Measurements from ENCODE around the gene MKKS.

- TF ChIP-seq, protein P1, sequence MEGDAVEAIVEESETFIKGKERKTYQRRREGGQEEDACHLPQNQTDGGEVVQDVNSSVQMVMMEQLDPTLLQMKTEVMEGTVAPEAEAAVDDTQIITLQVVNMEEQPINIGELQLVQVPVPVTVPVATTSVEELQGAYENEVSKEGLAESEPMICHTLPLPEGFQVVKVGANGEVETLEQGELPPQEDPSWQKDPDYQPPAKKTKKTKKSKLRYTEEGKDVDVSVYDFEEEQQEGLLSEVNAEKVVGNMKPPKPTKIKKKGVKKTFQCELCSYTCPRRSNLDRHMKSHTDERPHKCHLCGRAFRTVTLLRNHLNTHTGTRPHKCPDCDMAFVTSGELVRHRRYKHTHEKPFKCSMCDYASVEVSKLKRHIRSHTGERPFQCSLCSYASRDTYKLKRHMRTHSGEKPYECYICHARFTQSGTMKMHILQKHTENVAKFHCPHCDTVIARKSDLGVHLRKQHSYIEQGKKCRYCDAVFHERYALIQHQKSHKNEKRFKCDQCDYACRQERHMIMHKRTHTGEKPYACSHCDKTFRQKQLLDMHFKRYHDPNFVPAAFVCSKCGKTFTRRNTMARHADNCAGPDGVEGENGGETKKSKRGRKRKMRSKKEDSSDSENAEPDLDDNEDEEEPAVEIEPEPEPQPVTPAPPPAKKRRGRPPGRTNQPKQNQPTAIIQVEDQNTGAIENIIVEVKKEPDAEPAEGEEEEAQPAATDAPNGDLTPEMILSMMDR (IDR thresholded peaks at IDR 0.05): no peak
- TF ChIP-seq POLR2A (IDR thresholded peaks at IDR 0.05) (no peak), POLR2AphosphoS5 (IDR thresholded peaks at IDR 0.05) (no peak)
Measured at GRCh38 chr20:10366898-10367692, 66.9 kb downstream of the MKKS start.

All from prostate gland (tissue), 2 donors.